ENCODE results near the gene SCAF1.
A peak's percentile ranks its signal among the peaks of the same experiment; 100 is the strongest.

SCAF1 gene

DNA sequence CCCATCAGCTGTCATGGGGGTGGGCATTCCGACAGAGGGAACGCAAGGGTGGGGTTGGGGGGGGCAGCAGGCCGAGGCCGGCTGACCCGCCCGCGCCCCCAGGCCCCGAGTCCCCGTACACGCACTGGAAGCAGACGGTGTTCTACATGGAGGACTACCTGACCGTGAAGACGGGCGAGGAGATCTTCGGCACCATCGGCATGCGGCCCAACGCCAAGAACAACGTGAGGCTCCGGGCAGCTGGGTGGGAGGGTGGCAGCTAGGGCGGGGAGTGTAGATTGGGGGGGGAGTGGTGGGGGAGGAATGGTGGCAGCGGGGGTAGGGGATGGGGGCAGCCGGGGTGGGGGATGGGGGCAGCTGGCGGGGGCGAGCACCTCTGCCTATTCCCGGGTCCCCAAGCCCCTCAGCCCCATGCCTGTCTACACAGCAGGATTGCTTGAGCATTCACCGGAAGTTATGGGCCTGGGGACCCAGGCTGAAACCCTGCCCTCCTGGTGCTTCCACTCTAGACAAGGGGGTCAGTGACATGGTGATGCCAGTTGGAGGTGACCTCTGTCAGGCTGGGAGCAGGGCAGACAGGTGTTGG, 44.6 kb downstream of the SCAF1 start:
- no peak for DNase-seq

- DNase-seq = no peak
These were observed 45.1 kb downstream of the SCAF1 start for GRCh38 chr19:49687150-49687549.

GRCh38 chr19:49687566-49688316, 45.7 kb downstream of the SCAF1 start:
- peak; percentile 43 for DNase-seq

DNA sequence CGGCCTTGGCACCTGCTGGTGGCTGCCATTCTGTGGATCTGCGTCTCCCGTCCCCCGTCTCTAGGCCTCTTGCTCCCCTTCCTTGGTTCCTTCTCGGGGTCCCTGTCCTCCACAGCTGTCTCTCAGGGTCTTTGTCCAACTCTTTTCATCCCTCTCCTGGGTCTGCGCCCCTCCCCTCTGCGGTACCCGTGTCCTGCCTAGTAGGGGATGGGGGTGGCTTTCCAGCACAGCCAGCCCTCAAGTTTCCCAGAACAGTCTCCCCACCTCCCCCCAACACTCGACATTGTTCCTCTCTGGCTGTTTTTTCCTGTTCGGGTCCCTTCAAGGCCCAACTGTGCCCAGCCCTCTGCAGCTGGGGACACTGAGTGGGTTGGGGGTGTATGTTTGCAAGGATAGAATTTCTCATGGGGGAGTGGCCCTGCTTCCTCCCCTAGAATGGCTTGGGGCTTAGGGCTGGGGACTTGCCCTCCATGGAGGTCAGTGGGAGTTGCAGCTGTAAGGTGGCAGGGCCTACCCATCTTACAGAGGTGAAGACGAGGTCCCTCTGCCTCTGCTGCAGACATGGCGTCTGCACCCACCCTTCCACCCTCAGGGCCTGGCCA, 46.6 kb downstream of the SCAF1 start:
- no peak for DNase-seq

DNA sequence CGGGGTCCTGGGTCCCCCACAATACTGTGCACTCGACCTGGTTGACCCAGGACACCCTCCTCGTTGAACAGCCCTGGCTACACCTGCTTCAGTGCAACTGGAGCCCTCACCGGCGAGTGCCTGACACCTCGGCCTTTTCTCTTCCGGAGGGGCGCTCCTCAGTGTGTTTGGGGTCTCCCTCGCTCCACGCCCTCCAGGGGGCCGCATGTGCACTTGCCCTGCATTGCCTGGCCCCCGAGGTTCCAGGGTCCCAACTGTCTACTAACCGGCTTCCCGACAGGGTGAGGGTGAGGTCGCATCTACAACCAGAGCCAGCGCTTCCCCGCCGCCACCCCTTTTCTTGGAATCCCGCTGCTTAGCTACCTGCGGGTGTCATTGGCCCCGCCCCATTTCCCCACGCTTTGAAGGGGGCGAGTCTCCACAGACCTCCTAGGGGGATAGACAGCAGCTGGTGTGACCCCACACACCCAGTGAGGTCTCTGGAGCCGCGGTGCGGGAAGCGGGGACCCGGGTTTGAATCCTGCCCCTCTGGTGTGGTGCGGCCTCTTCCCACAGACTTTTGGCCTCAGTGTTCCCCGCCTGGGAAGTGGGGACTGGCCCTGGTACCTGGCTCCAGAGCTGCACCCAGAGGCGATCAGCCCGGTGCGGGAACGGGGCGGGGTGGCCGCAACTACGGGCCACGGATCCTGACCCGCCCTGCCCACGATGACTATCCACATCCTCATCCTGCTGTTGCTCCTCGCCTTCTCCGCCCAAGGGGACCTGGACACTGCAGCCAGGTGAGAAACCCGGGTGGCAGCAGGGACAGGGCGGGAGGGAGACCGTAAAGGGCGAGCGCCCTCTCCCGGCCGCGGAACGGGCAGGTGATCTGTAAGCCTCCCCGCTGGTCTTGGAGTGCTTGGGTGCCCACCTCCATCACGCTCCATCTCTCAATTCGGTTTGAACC, 47.4 kb downstream of the SCAF1 start, which contains the start of gene ADM5:
Gene ADM5 (plus strand): TSS at position 462 of the 946 bp plus-strand sequence. CDS start 244 bp downstream, at position 706.
- no peak for DNase-seq

DNA sequence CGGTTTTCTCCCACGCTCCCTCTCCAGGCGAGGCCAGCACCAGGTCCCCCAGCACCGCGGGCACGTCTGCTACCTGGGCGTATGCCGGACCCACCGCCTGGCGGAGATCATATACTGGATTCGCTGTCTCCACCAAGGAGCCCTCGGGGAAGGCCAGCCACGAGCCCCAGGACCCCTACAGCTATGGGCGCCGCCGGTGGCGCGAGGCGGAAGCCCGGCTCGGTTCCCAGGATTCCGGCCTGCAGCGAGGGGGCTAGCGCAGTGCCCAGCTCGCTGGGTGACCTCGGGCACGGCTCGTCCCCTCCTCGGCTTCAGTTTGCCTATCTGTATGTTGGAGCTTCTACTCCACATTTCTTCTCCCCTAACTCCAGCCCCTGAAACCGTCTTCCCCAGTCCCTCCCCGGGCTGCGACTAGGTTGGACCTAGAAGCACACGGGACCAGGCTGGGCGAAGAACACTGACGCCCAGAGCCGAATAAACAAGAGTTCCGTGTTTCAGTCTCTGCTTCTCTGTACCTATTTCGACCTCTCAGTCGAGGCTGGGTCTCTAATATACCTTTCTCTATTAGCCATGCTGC, 48.2 kb downstream of the SCAF1 start:
- no peak for DNase-seq

DNA sequence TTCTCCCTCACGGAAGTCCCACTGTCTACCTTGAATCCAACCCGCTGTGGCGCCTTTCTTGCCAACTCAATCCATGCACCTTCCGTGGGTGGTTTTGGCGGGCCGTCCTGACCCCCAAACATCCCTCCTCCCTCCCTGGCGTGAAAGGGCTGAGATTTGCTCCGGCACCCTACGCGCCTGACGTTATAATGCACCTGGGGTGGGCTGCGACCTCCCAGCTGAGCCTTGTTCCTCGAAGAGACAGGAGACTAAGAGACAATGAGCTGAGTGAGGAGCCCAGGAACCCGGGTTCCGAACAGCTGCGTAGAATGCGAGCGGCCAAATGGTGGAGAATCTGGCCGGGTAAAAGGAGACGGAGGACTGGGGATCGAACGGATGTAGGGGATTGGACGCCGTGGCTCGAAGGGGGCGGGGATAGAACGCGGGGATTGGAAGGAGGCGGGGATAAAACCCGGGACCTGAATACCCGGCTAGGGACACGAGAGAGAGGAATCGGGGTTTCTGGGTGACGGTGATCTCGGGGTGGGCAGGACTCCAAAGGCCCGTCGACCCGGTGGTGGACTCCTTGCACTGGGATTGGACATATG, 48.7 kb downstream of the SCAF1 start, which contains the start of gene CPT1C:
Gene CPT1C (plus strand): TSS at position 461 of the 587 bp plus-strand sequence. CDS start 1,137 bp downstream, outside the sequence.
- peak; percentile 90 for DNase-seq

- peak; percentile 87 for DNase-seq
These were observed 49.5 kb downstream of the SCAF1 start for GRCh38 chr19:49691243-49692146.

GRCh38 chr19:49692147-49692506, 50.1 kb downstream of the SCAF1 start:
- no peak for DNase-seq

- DNase-seq = no peak
These were observed 54.1 kb downstream of the SCAF1 start for GRCh38 chr19:49696115-49696514.

GRCh38 chr19:49696865-49697264, 54.9 kb downstream of the SCAF1 start:
- no peak for DNase-seq

DNA sequence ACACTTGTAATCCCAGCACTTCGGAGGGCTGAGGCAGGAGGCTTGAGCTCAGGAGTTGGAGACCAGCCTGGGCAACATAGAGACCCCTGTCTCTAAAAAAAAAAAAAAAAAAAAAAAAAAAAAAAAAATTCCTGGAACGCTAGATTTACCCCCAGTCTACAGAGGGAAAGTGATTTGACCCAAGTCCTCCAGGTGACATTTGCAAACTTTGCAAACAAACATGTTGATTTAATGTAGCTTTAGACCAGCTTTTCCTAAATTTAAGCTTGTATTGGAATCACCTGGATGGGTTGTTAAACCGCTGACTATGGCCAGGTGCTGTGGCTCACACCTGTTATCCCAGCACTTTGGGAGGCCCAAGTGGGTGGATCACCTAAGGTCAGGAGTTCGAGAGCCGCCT, 57.4 kb downstream of the SCAF1 start:
- DNase-seq = no peak

GRCh38 chr19:49700563-49700962, 58.6 kb downstream of the SCAF1 start:
- DNase-seq = no peak

DNA sequence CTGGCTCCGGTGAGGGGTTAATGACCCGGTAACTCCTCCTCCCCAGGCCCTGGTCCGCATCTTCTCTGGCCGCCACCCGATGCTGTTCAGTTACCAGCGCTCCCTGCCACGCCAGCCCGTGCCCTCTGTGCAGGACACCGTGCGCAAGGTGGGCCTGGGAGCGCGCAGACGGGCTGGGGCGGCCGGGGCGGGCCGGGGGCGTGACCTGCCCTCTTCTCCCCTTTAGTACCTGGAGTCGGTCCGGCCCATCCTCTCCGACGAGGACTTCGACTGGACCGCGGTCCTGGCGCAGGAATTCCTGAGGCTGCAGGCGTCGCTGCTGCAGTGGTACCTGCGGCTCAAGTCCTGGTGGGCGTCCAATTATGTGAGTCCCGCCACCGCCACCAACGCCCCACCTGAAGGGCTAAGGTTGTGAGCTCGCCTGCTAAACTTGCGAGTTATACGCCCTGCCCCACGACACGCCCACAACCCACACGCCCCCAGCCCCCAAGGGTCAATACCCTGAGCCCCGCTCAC, 59.3 kb downstream of the SCAF1 start:
- no peak for DNase-seq

DNA sequence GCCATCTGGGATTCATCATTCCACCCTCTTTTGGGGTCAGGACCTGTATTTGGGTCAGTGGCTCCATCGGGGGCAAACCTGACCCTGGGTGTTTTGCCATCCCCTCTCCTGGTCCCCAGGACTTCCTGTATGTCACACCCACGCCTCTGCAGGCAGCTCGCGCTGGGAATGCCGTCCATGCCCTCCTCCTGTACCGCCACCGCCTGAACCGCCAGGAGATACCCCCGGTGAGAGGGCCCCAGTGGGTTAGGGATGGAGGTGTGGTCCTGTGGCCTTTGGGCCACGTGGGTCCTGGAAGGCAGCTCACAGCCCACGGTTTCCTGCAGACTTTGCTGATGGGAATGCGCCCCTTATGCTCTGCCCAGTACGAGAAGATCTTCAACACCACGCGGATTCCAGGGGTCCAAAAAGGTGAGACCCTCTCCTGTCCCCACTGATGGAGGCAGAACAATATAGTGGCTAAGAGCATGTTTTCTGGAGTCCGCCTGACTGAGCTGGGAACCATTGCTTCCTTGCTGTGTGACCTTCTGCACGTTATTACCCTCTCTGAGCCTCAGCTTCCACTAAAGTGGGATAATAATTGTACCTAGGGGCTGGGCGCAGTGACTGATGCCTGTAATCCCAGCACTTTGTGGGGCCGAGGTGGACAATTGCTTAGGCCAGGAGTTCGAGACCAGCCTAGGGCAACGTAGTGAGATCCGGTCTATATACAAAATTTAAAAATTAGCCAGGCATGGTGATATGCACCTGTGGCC, 63.1 kb downstream of the SCAF1 start:
- no peak for DNase-seq

DNA sequence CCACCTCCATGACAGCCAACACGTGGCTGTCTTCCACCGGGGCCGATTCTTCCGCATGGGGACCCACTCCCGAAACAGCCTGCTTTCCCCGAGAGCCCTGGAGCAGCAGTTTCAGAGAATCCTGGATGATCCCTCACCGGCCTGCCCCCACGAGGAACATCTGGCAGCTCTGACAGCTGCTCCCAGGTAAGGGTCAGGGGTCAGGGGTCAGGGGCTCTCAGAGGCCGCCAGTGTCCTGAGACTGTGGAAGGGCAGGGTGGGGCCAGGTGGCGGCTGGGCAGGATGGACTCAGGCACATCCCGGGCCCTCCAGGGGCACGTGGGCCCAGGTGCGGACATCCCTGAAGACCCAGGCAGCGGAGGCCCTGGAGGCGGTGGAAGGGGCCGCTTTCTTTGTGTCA, 63.9 kb downstream of the SCAF1 start:
- no peak for DNase-seq
